Activated CD4-positive, CD25-positive, alpha-beta regulatory T cell treated with anti-CD3 and anti-CD28 coated beads, Interleukin-2, amount 50 U/mL, for 16 hours (primary cell): Measurements from ENCODE around the gene FAH.

ENCODE experiments used
- DNase-seq: peaks from one replicate; pipeline ENCODE4 v3.0.0-alpha.2; 2020; ENCODE audit warnings: low read depth, low spot score

FAH gene

GRCh38 chr15:80199869-80200268 is 47.1 kb downstream of the FAH start:
- no peak for DNase-seq

- no peak for DNase-seq
Measured at GRCh38 chr15:80201256-80202015, 48.6 kb downstream of the FAH start.

GRCh38 chr15:80202016-80202315 is 49.2 kb downstream of the FAH start:
- no peak for DNase-seq

GRCh38 chr15:80202641-80203360 is 50.0 kb downstream of the FAH start:
- DNase-seq: no peak

- no peak for DNase-seq
Measured at GRCh38 chr15:80203361-80203885, 50.6 kb downstream of the FAH start.

GRCh38 chr15:80204231-80204630 is 51.4 kb downstream of the FAH start:
- DNase-seq: no peak

- DNase-seq: no peak
Measured at GRCh38 chr15:80207887-80208286, 55.1 kb downstream of the FAH start.

GRCh38 chr15:80208758-80209734 is 56.2 kb downstream of the FAH start:
- no peak for DNase-seq

GRCh38 chr15:80210611-80211573 is 58.1 kb downstream of the FAH start:
- DNase-seq: no peak

GRCh38 chr15:80211976-80212375 is 59.2 kb downstream of the FAH start:
- DNase-seq: no peak

- DNase-seq: no peak
Measured at GRCh38 chr15:80214910-80215309, 62.1 kb downstream of the FAH start.

- DNase-seq: no peak
Measured at GRCh38 chr15:80216141-80216540, 63.3 kb downstream of the FAH start.

GRCh38 chr15:80216911-80217310 is 64.1 kb downstream of the FAH start:
- no peak for DNase-seq

GRCh38 chr15:80217327-80217900 is 64.6 kb downstream of the FAH start:
- no peak for DNase-seq

GRCh38 chr15:80219955-80220354 is 67.2 kb downstream of the FAH start:
- DNase-seq: no peak

GRCh38 chr15:80228959-80229610 is 76.3 kb downstream of the FAH start:
- DNase-seq: no peak

GRCh38 chr15:80231371-80231770 is 78.6 kb downstream of the FAH start:
- DNase-seq: no peak

GRCh38 chr15:80233581-80233980 is 80.8 kb downstream of the FAH start:
- DNase-seq: no peak

- no peak for DNase-seq
Measured at GRCh38 chr15:80234883-80235282, 82.1 kb downstream of the FAH start.
